ENCODE results near the gene LTBP3.
"Not testable (repeated sequence)": the region's sequence is repeated elsewhere in the genome, so short reads cannot be mapped to it uniquely, and the experiment has no call there.

Gene LTBP3

GRCh38 chr11:65571420-65571819 lies 13.3 kb upstream of the LTBP3 start:
- DNase-seq, result no peak

- peak; percentile 98 to 100 (median 98) for DNase-seq
These were observed 12.1 kb upstream of the LTBP3 start, which contains the start of gene ZNRD2 for GRCh38 chr11:65569973-65570918. Gene ZNRD2, plus strand, starts transcription at chr11:65570477. Its CDS starts 15 bp downstream, at chr11:65570492.

- DNase-seq, result peak in 3 of 4 experiments; percentile 58 to 68 (median 62)
These were observed 11.2 kb upstream of the LTBP3 start for GRCh38 chr11:65569164-65569972.

DNA sequence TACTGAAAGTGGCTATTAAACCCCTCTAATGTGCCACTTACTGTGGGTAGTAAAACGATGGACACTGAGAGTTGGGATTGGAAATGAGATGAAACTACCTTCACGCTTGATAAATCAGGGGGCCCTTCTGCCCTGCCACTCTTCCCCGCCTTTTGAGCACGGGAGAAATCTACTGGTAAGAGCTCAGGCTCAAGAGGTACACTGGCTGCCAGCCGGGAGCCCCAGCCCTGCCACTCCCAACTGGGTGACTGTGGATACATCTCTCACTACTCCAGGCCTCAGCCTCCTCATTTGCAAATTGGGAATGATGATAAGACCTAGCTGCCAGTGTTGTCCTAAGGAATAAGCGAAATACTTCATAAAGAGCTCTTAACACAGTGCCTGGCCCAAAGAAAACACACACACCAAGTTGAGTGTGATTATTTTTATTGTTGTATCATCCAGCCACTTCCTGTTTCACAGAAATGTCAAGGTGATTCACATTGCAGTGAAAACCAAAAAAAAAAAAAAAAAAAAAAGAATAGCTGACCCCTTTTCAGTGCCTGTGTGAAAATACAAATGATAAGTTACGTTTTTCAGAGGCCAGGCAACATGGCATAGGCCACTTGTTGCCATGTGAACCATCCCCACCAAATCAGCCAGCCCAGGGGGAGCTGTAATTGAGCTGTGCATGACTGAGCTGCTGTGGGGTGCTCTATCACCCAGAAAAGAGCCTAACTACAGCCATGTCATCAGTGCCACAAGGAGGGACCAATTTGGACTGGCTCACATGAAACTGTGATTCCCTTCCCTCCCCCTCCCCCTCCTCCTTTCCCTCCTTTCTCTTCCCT lies 7.7 kb upstream of the LTBP3 start:
- DNase-seq, result no peak

- DNase-seq, result not testable (repeated sequence)
These were observed 6.9 kb upstream of the LTBP3 start for GRCh38 chr11:65564879-65565559.

GRCh38 chr11:65563601-65564000 lies 5.4 kb upstream of the LTBP3 start:
- DNase-seq, result no peak

GRCh38 chr11:65562788-65563187 lies 4.6 kb upstream of the LTBP3 start:
- no peak for DNase-seq

- no peak for DNase-seq
These were observed 3.9 kb upstream of the LTBP3 start for GRCh38 chr11:65562020-65562419.

DNA sequence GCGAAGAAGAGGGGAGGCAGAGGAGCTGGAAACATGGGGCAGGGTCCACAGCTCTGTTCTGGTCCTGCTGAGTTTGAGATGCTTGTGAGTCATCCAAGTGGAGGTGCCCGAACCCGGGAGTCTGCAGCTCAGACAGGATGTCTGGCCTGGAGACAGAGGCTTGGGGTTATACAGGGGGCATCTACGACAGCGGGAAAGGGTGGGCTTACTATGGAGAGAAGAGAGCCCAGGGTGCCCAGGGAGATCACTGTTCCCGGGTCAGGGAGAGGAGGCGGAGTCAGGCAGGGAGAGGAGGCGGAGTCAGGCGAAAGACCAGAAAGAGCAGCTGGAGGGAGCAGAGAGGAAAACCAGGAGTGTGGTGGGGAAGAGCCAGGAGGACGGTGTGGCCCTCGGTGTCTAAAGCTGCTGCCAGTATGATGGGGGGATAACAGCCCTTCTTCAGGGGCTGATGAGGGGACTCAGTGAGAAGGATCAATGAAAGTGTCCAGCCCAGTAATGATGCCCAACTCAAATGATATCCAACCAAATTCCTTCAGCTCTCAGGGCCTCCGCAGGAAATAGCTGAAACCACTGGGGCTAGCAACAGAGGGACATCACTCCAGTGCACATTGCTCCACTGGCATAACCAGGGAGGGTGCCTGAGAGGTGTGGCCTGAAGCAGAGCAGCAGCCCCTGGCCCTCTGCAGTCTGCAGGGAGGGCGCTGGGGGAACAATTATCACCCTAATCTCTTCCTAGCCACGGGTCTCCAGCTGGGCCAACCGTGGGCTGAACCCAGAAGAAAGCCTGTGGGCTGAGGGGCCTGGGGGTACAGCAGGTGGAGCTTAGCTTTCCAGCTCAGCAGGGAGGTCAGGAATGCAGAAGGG lies 2.6 kb upstream of the LTBP3 start:
- no peak for DNase-seq

DNA sequence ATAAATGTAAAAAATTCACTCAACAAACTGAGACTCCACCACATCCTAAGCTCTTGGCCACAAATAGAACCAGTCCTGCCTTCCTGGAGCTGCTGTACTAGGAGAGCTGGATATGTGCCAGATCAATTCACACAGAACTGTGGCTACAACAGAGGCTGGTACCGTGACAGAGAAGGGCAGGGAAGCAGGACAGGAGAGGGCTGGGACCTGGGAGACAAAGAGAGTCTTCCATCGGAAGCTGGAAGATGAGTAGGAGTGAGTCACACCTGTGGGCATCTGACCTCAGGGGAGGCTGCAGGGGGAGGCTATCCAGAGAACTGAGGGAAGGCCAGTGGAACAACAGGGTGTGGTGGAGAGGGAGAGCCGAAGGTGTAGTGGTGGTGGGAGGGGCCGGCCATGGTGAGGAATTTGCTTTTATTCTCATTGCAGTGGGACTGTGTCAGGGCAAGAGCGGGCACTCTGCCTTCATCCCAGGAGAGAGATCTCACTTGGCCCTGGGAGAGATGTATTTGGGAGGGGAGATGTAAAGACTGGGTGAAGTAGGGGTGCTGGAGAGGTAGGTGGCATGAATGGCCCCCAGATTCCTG lies 1.9 kb upstream of the LTBP3 start:
- DNase-seq, result no peak

GRCh38 chr11:65559535-65559934 lies 1.4 kb upstream of the LTBP3 start:
- no peak for DNase-seq

DNA sequence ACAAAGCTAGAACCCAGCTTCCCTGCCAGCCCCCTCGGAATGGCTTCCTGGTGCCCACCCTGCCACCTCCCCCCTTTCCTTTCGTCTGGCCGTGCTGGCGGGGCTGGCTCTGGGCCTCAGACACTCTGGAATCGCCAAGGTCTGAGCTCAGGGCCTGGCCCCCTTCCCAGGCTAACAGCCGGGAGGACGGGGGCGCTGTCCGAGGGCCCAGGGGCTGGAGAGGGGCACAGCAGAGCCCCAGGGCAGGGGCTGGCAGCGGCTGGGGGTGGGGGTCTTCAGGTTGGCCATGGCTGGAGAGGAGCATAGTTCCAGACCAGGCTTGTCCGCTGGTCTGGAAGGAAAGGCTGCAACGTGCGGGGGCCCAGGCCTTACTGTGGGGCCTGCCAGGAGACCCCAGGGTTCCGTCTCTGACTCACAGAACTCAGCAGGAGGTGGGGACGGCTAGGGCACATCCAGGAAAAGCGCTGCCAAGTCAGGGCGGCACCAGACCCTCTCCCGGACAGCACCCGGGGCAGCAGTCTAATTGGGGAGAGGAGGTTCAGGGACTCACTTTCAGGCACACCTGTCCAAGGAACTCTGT lies 861 bp upstream of the LTBP3 start:
- no peak for DNase-seq

DNA sequence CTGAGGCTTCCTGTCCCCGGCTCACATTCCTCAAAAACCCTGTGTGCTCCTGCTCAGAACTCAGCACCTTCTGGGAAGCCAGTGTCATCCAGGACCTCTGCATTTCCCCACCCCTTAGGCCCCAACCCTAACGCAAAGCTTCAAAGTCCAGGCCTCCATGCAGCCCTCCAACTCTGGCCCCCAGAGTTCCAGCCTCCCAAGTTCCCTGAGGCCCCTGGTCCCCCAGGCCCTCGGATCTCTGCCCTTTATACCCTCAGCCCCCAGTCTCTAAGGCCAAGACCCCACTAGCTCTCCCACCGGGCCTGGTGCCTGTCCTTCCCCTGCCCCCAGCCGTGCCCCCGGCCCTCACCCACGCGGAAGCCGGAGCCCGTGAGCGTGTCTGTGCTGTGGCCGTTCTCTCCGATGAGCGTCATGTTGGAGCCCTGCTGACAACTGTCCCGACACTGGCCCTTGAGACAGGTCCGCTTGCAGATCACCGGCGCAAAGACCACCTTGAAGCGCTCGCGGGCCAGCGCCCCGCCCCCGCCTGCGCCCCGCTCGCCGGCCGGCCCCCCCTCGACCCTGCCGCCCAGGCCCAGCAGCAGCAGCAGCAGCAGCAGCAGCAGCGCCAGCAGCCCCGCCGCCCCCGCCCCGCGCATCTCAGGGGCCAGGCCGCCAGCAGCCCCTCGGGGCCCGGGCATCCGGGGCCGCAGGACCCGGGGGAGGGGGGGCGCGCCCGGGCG lies 718 bp downstream of the LTBP3 start:
- no peak for DNase-seq

DNA sequence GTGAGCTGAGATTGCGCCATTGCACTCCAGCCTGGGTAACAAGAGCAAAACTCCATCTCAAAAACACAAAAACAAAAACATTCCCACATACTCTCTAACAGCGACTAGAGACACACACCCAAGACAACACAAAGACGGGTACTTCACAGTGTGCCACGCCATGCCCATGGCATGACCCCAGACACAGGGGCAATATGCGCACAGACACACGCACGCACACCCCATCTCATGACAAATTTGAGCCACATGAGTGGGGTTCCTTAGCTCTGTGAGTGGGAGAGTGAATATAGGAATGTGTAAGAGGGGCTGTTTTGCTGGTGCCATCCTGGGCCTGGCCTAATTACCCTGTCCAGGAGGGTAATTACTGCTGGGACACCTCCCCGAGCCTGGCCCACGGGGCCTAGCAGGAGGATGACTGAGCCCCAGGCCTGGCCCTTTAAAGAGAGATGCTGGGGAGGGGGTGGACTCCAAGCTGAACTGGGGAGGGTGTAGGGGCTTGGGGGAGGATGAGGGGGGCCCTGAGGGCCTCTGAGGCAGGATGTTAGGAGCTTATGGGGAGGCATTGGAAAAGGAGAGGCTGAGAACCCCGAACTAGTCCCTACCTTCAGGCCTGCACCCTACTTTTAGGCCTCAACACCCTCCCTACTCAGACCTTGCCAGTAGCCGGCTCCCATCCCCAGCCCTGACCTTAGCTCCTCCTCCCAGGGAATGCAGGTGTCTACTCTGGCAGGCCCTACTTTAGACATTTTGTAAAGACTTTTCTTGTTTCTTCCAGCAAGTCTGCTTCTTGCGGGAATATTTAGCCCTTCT lies 1.5 kb downstream of the LTBP3 start:
- no peak for DNase-seq

- no peak for DNase-seq
These were observed 2.4 kb downstream of the LTBP3 start for GRCh38 chr11:65555693-65556231.

- no peak for DNase-seq
These were observed 3.2 kb downstream of the LTBP3 start for GRCh38 chr11:65554842-65555430.

DNA sequence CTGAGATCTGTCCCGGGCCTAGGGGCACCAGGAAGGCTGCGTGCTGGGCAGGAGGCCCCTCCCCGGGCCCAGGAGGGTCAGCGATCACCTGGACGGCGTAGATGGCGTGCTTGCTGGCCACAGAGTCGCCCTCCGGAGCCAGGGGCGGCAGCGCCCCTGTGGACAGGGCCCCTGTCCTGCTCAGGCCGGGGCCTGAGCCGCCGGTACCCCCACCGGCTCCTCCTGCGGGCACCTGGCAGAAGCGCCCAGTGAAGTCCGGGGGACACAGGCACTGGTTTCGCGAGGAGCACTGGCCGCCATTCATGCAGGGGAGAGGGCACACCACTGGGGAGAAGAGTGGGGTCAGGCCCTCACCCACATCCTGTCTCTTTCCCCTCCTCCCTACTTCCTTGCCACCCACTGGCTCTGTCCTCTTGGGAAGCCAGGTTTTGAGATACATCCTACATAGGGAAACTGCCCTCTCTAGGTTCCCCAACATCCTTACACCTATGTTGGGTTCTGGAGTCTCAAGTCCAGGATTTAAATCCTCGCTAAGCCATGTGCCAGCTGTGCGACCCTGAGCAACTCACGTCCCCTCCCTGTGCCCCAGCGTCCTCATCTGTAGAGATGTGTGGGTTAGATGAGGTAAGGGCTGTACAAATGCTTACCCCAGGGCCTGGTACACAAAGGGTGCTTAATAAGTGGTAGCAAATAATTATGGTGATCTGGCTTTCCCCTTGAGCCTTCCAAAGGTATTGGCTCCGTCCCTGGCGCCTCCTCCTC lies 3.9 kb downstream of the LTBP3 start:
- no peak for DNase-seq

Measured in activated CD4-positive, CD25-positive, alpha-beta regulatory T cell (primary cell).